Pancreas (tissue), 10 donors: ENCODE data around the gene NOL4L. TPM values are rescaled to one million over a fixed set of nuclear protein-coding genes. Genes with fewer than 3 reads are reported as not detected.

Source experiments
- ATAC-seq, 4 donors: fragments of 200-7000 bp; cut with Tn5 transposase; one replicate each; pipeline versions ENCODE4 v1.8.0 to v1.9.1; 2020; ENCODE audit warnings: mild to moderate bottlenecking in 4 of 4, moderate library complexity in 4 of 4
- DNase-seq, 6 donors: peaks; one replicate each; pipeline ENCODE4 v3.0.0-alpha.2; 2020
- FAIRE-seq: peaks from 2 replicates; lab custom pipeline; 2012; peaks lifted over from hg19 to GRCh38; lab: Jason Lieb, UNC
- H3K27ac ChIP-seq, 4 donors: fragments of 200-600 bp; sonication (generic); 1 replicate in 3 of 4; 2 replicates in 1 of 4; pipeline versions ENCODE4 v1.5.0 to v1.8.0; 2020
- H3K27me3 ChIP-seq, 4 donors: fragments of 200-600 bp; one replicate each; pipeline ENCODE4 v1.8.0; 2021
- H3K36me3 ChIP-seq, 3 donors: fragments of 200-600 bp; sonication (generic) in 1 of 3; one replicate each; pipeline versions ENCODE4 v1.5.0 to v1.8.0; 2020 to 2021
- H3K4me1 ChIP-seq, 3 donors: fragments of 200-600 bp; one replicate each; pipeline ENCODE4 v1.8.0; 2021
- H3K4me3 ChIP-seq, 4 donors: fragments of 200-600 bp; sonication (generic) in 2 of 4; one replicate each; pipeline versions ENCODE4 v1.5.0 to v1.8.0; 2020 to 2021
- H3K9me3 ChIP-seq, 4 donors: fragments of 200-600 bp; one replicate each; pipeline ENCODE4 v1.8.0; 2021
- CTCF ChIP-seq, 4 donors: fragments of 200-600 bp; sonication (generic) in 3 of 4; IDR thresholded peaks; one replicate each; pipeline versions ENCODE4 v1.5.0 to v1.8.0; 2021; ENCODE audit warnings: antibody characterized with exemption in 4 of 4
- WGBS, 2 donors: extraction: QIAGEN DNeasy Blood & Tissue Kit; methylation state at CpG; one replicate each; pipeline ENCODE4 v1.1.7; 2013; 5-methylcytosine and 5-hydroxymethylcytosine counted together
- intact Hi-C, 3 donors: fragments of 100-400 bp; cut with DNase I; formaldehyde crosslinking; loops; one replicate each; pipeline versions ENCODE4 v1.11.1 to v1.14.2; 2022
- polyA plus RNA-seq, 2 donors: library from polyadenylated mRNA; stranded (reverse); fragments of 200-250 nt; gene quantifications; one replicate each; pipeline ENCODE4 v1.2.3, GENCODE V29; 2013
- total RNA-seq, 6 donors: library from RNA; stranded (reverse); fragmentation: NEBNext Ultra II Directional in 4 of 6; extraction: Animal tissue kit (Norgen Biotek cat#: 25700) in 4 of 6; gene quantifications; one replicate each; pipeline versions ENCODE4 v1.2.1 to v1.2.4, GENCODE V29; 2021 to 2023
- donor health status: healthy with polysubstance abuse.
- donor health status: DM: no; HTN: no; CAD: no; lungs with moderate emphysema.
- donor health status: DM: no; HTN: no; CAD: no.
- donor health status: control.
- donor health status: control.
- donor health status: Bipolar disorder and iron deficiency.
- donor health status: DM: yes; HTN: yes; CAD: no.
- donor health status: DM: no; HTN: no; CAD: no.
- donor health status: DM: no; HTN: no; CAD: no.
- donor health status: DM: yes; HTN: yes; CAD: no.

The NOL4L gene
- total and polyA plus RNA-seq, 8 donors: 8.7 to 14.5 (median 10.2) TPM

GRCh38 chr20:32569380-32570305 lies 15.5 kb downstream of the NOL4L start:
- H3K36me3 ChIP-seq: no peaks in the 10 kb centered on the region
- ATAC-seq (no peak), DNase-seq (peak in 1 of 6 donors; percentile 34), FAIRE-seq (no peak)
- H3K9me3 ChIP-seq: no peaks in the 10 kb centered on the region
- no peak overlapping the region for H3K4me3 ChIP-seq
- H3K27ac ChIP-seq: no peak overlapping the region
- intact Hi-C loops: no loop called here
- 86 to 91% methylated on average over 9 of the region's 9 CpGs for WGBS, 2 donors
- H3K4me1 ChIP-seq: no peaks in the 10 kb centered on the region
- no peak for TF ChIP-seq CTCF (IDR thresholded peaks at IDR 0.05)
- no peaks in the 10 kb centered on the region for H3K27me3 ChIP-seq

- ATAC-seq (no peak), FAIRE-seq (no peak), DNase-seq (no peak)
- TF ChIP-seq CTCF (IDR thresholded peaks at IDR 0.05): no peak
- Histone ChIP-seq H3K27ac (no peak overlapping the region), H3K4me1 (no peaks in the 10 kb centered on the region), H3K36me3 (no peaks in the 10 kb centered on the region), H3K9me3 (no peaks in the 10 kb centered on the region), H3K4me3 (no peak overlapping the region), H3K27me3 (no peaks in the 10 kb centered on the region)
- WGBS, 2 donors: 73% methylated on average over 3 of the region's 3 CpGs
- intact Hi-C loops: no loop called here
These were observed 16.1 kb downstream of the NOL4L start for GRCh38 chr20:32569018-32569379.

- no peaks in the 10 kb centered on the region for H3K27me3 ChIP-seq
- no peak for FAIRE-seq
- H3K4me1 ChIP-seq: no peaks in the 10 kb centered on the region
- H3K4me3 ChIP-seq: no peak overlapping the region
- H3K27ac ChIP-seq: no peak overlapping the region
- H3K36me3 ChIP-seq: no peaks in the 10 kb centered on the region
- peak in 1 of 4 donors; percentile 32 for ATAC-seq
- intact Hi-C loops: no loop called here
- no peaks in the 10 kb centered on the region for H3K9me3 ChIP-seq
- 86 to 97% methylated on average over 6 of the region's 6 CpGs for WGBS, 2 donors
- no peak for TF ChIP-seq CTCF (IDR thresholded peaks at IDR 0.05)
- DNase-seq: peak in 1 of 6 donors; percentile 18
These were observed 17.6 kb downstream of the NOL4L start for GRCh38 chr20:32567384-32568178.

- Histone ChIP-seq H3K4me1 (no peaks in the 10 kb centered on the region), H3K27me3 (no peaks in the 10 kb centered on the region), H3K36me3 (no peaks in the 10 kb centered on the region), H3K4me3 (no peak overlapping the region), H3K9me3 (no peaks in the 10 kb centered on the region), H3K27ac (no peak overlapping the region)
- DNase-seq (peak in 1 of 6 donors; percentile 19), ATAC-seq (no peak), FAIRE-seq (no peak)
- TF ChIP-seq CTCF (IDR thresholded peaks at IDR 0.05): no peak
- 82 to 85% methylated on average over 12 of the region's 12 CpGs for WGBS, 2 donors
- intact Hi-C loops: no loop called here
These were observed 18.5 kb downstream of the NOL4L start for GRCh38 chr20:32566379-32567374.
